B cell (primary cell): ENCODE results near the gene FCRL2.

ENCODE experiments used
- CTCF ChIP-seq: fragments of 200-600 bp; IDR thresholded peaks from one replicate; pipeline ENCODE4 v1.8.0; 2022; ENCODE audit warnings: antibody characterized with exemption, mild to moderate bottlenecking
- EZH2 ChIP-seq: IDR thresholded peaks from 2 replicates; pipeline ENCODE4 v1.6.1; 2012; ENCODE audit warnings: borderline replicate concordance, low read depth, mild to moderate bottlenecking, moderate library complexity, low read length; ENCODE audit not compliant: insufficient read depth, poor library complexity, severe bottlenecking

GRCh38 chr1:157721985-157722384, 54.9 kb downstream of the FCRL2 start:
- TF ChIP-seq CTCF (no peak), EZH2 (no peak)
